Stimulated activated CD4-positive, alpha-beta T cell treated with anti-CD3 and anti-CD28 coated beads, Interleukin-1b, Interleukin-23, amount 100 ng/mL, for 1 hour (primary cell): ENCODE results near the gene UPF1.

ENCODE experiments used
- DNase-seq, 2 donors: peaks; one replicate each; pipeline ENCODE4 v3.0.0-alpha.2; 2020; ENCODE audit warnings: low read depth in 2 of 2

Gene UPF1

GRCh38 chr19:18840288-18841267 lies 8.8 kb downstream of the UPF1 start:
- no peak for DNase-seq

GRCh38 chr19:18841400-18841799 lies 9.6 kb downstream of the UPF1 start:
- DNase-seq: no peak

GRCh38 chr19:18842166-18842565 lies 10.4 kb downstream of the UPF1 start:
- DNase-seq: no peak

- no peak for DNase-seq
These were observed 12.2 kb downstream of the UPF1 start for GRCh38 chr19:18843960-18844359.

- no peak for DNase-seq
These were observed 13.1 kb downstream of the UPF1 start for GRCh38 chr19:18844806-18845329.

- no peak for DNase-seq
These were observed 14.2 kb downstream of the UPF1 start for GRCh38 chr19:18845961-18846360.

- DNase-seq: peak; percentile 24 to 40
These were observed 15.2 kb downstream of the UPF1 start for GRCh38 chr19:18846862-18847548.

- DNase-seq: no peak
These were observed 16.0 kb downstream of the UPF1 start for GRCh38 chr19:18847549-18848463.

GRCh38 chr19:18848878-18849661 lies 17.3 kb downstream of the UPF1 start:
- no peak for DNase-seq

- no peak for DNase-seq
These were observed 18.2 kb downstream of the UPF1 start for GRCh38 chr19:18849838-18850400.

- DNase-seq: no peak
These were observed 19.0 kb downstream of the UPF1 start for GRCh38 chr19:18850471-18851375.

- DNase-seq: no peak
These were observed 20.0 kb downstream of the UPF1 start for GRCh38 chr19:18851673-18852325.

- no peak for DNase-seq
These were observed 20.9 kb downstream of the UPF1 start for GRCh38 chr19:18852648-18853047.

GRCh38 chr19:18853755-18854427 lies 22.1 kb downstream of the UPF1 start:
- no peak for DNase-seq

GRCh38 chr19:18854982-18855381 lies 23.2 kb downstream of the UPF1 start:
- no peak for DNase-seq

- no peak for DNase-seq
These were observed 24.1 kb downstream of the UPF1 start for GRCh38 chr19:18855647-18856384.

GRCh38 chr19:18856385-18857126 lies 24.8 kb downstream of the UPF1 start:
- no peak for DNase-seq
